Measurements from ENCODE around the gene NYAP2. TPM values are rescaled to one million over a fixed set of nuclear protein-coding genes. Genes with fewer than 3 reads are reported as not detected.

NYAP2 gene
- total RNA-seq, 1 experiment from 2014 or later: not detected

GRCh38 chr2:225402210-225402776, 2.8 kb downstream of the NYAP2 start:
- Histone ChIP-seq H3K27ac (ENCODE audit: low read depth, low read length, poor library complexity, severe bottlenecking) (no peak overlapping the region), H3K4me1 (ENCODE audit: insufficient read depth, low read length, poor library complexity, severe bottlenecking) (no peaks in the 10 kb centered on the region), H3K36me3 (ENCODE audit: insufficient read depth, low read length, poor library complexity, severe bottlenecking) (no peaks in the 10 kb centered on the region), H3K4me3 (ENCODE audit: low read depth, low read length, poor library complexity, severe bottlenecking) (no peak overlapping the region), H3K27me3 (replicated peaks; ENCODE audit: insufficient read depth, low read depth, low read length, poor library complexity) (peaks cover 8% of the 10 kb centered on the region), H3K9me3 (ENCODE audit: low read depth, low read length, poor library complexity, severe bottlenecking) (no peaks in the 10 kb centered on the region)
- no peak for TF ChIP-seq EZH2 (IDR thresholded peaks at IDR 0.05; ENCODE audit: borderline replicate concordance, low read depth, low read length, poor library complexity, severe bottlenecking)
- TF ChIP-seq, protein P1, sequence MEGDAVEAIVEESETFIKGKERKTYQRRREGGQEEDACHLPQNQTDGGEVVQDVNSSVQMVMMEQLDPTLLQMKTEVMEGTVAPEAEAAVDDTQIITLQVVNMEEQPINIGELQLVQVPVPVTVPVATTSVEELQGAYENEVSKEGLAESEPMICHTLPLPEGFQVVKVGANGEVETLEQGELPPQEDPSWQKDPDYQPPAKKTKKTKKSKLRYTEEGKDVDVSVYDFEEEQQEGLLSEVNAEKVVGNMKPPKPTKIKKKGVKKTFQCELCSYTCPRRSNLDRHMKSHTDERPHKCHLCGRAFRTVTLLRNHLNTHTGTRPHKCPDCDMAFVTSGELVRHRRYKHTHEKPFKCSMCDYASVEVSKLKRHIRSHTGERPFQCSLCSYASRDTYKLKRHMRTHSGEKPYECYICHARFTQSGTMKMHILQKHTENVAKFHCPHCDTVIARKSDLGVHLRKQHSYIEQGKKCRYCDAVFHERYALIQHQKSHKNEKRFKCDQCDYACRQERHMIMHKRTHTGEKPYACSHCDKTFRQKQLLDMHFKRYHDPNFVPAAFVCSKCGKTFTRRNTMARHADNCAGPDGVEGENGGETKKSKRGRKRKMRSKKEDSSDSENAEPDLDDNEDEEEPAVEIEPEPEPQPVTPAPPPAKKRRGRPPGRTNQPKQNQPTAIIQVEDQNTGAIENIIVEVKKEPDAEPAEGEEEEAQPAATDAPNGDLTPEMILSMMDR (conservative IDR thresholded peaks at IDR 0.05; ENCODE audit: low read depth, low read length): no peak
- CTCF ChIA-PET: no interaction called here
- intact Hi-C loops (cut with micrococcal nuclease; ENCODE audit: unreplicated experiment): no loop called here
- POLR2A ChIA-PET (ENCODE audit: low non-redundant PET): no interaction called here
- BruUV-seq (replicated peaks): no TSS peak
- no peak for DNase-seq (ENCODE audit: low spot score)

DNA sequence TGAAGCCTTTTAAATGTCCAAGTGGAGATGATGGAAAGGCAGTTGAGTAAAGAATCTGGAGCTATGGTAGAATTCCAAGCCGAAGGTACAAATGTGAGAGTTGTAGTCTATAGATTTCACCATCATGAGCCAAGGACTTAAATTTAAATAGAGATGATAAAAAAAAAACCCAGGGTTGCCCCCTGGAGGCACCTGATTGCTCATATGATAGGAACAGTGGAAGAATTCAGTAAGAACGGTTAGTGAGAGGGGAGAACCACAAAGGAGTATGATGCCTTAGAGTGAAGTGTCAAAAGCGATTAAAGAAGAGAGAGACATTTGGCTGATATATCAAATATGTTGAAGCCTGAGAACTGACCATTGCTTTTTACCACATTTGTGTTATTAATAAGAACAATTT, 11.9 kb downstream of the NYAP2 start:
- Histone ChIP-seq H3K27me3 (replicated peaks; ENCODE audit: insufficient read depth, low read depth, low read length, poor library complexity) (peaks cover 7% of the 10 kb centered on the region), H3K4me3 (ENCODE audit: low read depth, low read length, poor library complexity, severe bottlenecking) (no peak overlapping the region), H3K27ac (ENCODE audit: low read depth, low read length, poor library complexity, severe bottlenecking) (no peak overlapping the region), H3K36me3 (ENCODE audit: insufficient read depth, low read length, poor library complexity, severe bottlenecking) (no peaks in the 10 kb centered on the region), H3K9me3 (ENCODE audit: low read depth, low read length, poor library complexity, severe bottlenecking) (no peaks in the 10 kb centered on the region), H3K4me1 (ENCODE audit: insufficient read depth, low read length, poor library complexity, severe bottlenecking) (no peaks in the 10 kb centered on the region)
- no TSS peak for BruUV-seq (replicated peaks)
- DNase-seq (ENCODE audit: low spot score): peak; percentile 4
- intact Hi-C loops (cut with micrococcal nuclease; ENCODE audit: unreplicated experiment): loop anchor here (10.0 kb wide), 1 partner anchor 277 kb away; no protein-coding TSS in a partner anchor
- ChIA-PET POLR2A (ENCODE audit: low non-redundant PET) (no interaction called here), CTCF (no interaction called here)
- TF ChIP-seq, protein P1 (conservative IDR thresholded peaks at IDR 0.05; ENCODE audit: low read depth, low read length): 0 out of 2 replicates have a peak, but pooled peaks have one; percentile 28
- TF ChIP-seq EZH2 (IDR thresholded peaks at IDR 0.05; ENCODE audit: borderline replicate concordance, low read depth, low read length, poor library complexity, severe bottlenecking): no peak

DNA sequence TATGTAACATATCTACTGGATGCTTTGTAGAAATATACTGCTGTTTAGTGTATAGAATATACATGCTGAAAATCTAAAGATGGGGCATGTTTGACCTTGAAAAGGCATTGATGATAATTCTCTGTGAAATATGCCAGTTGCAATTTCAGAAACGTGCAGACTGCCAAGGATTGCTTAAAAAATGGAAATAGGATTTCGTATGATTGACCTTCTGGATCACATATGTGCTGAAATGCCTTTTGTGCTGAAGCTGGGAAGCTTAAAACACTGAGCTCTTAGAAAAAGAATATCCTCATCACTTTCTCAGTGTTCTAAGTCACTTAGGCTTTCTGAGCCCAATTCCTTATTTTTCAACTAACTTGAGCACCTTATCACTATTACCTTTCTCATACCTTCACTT, 14.3 kb downstream of the NYAP2 start:
- CTCF ChIA-PET: no interaction called here
- Histone ChIP-seq H3K4me1 (ENCODE audit: insufficient read depth, low read length, poor library complexity, severe bottlenecking) (no peaks in the 10 kb centered on the region), H3K4me3 (ENCODE audit: low read depth, low read length, poor library complexity, severe bottlenecking) (no peak overlapping the region), H3K9me3 (ENCODE audit: low read depth, low read length, poor library complexity, severe bottlenecking) (no peaks in the 10 kb centered on the region), H3K27me3 (replicated peaks; ENCODE audit: insufficient read depth, low read depth, low read length, poor library complexity) (peaks cover 7% of the 10 kb centered on the region), H3K36me3 (ENCODE audit: insufficient read depth, low read length, poor library complexity, severe bottlenecking) (no peaks in the 10 kb centered on the region), H3K27ac (ENCODE audit: low read depth, low read length, poor library complexity, severe bottlenecking) (no peak overlapping the region)
- POLR2A ChIA-PET (ENCODE audit: low non-redundant PET): no interaction called here
- intact Hi-C loops (cut with micrococcal nuclease; ENCODE audit: unreplicated experiment): loop anchor here (10.0 kb wide), 1 partner anchor 279 kb away; no protein-coding TSS in a partner anchor
- no TSS peak for BruUV-seq (replicated peaks)
- no peak for DNase-seq (ENCODE audit: low spot score)
- TF ChIP-seq, protein P1 (conservative IDR thresholded peaks at IDR 0.05; ENCODE audit: low read depth, low read length): no peak
- no peak for TF ChIP-seq EZH2 (IDR thresholded peaks at IDR 0.05; ENCODE audit: borderline replicate concordance, low read depth, low read length, poor library complexity, severe bottlenecking)

Data from A673 (cell line).